ENCODE results near the gene MYNN.

The MYNN gene

DNA sequence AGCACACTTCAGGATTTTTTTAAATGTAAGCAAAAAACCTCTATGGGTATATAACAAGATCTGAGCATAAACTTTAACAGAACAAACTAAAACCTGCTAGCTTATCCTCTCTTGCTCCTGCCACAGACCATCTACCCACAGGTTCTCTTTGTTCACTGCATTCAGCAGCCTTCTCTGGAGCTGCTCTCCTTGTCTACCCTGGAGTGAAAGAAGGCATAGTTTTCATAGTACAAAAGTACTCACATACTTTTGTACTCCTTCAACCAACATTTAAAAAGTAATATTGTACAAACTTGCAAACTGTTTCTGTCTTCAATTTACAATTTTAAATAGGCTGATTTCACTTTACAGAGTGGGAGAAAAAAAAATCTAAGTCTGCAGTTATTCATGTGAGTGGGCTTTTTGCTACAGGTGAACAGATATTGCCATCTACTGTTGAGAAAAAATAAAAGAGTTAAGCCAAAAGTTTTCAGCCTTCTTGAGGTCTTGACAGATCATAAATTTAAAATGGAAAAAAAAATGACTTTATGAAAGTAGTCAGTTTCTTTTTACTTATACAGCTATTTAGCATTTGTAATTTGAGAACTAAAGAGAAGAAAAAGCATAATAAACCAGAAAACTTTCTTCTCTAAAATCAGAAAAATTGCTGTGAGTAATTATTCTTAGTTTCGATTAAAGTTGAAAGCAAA is 28.7 kb upstream of the MYNN start (continued):
- TF ChIP-seq, protein P1, sequence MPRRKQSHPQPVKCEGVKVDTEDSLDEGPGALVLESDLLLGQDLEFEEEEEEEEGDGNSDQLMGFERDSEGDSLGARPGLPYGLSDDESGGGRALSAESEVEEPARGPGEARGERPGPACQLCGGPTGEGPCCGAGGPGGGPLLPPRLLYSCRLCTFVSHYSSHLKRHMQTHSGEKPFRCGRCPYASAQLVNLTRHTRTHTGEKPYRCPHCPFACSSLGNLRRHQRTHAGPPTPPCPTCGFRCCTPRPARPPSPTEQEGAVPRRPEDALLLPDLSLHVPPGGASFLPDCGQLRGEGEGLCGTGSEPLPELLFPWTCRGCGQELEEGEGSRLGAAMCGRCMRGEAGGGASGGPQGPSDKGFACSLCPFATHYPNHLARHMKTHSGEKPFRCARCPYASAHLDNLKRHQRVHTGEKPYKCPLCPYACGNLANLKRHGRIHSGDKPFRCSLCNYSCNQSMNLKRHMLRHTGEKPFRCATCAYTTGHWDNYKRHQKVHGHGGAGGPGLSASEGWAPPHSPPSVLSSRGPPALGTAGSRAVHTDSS (tag by site-specific recombination; IDR thresholded peaks at IDR 0.05): no peak
- TF ChIP-seq, protein P2, sequence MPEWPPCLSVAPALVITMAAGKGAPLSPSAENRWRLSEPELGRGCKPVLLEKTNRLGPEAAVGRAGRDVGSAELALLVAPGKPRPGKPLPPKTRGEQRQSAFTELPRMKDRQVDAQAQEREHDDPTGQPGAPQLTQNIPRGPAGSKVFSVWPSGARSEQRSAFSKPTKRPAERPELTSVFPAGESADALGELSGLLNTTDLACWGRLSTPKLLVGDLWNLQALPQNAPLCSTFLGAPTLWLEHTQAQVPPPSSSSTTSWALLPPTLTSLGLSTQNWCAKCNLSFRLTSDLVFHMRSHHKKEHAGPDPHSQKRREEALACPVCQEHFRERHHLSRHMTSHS (tag by site-specific recombination; IDR thresholded peaks at IDR 0.05): no peak
- TF ChIP-seq ZNF175 (tag by site-specific recombination; IDR thresholded peaks at IDR 0.05) (no peak), EGR2 (tag by site-specific recombination; IDR thresholded peaks at IDR 0.05; ENCODE audit: low read depth) (0 out of 2 replicates have a peak, but pooled peaks have one; percentile 21), PRDM1 (tag by site-specific recombination; IDR thresholded peaks at IDR 0.05) (no peak), ZNF544 (tag by site-specific recombination; IDR thresholded peaks at IDR 0.05) (no peak)
- TF ChIP-seq, protein P3, sequence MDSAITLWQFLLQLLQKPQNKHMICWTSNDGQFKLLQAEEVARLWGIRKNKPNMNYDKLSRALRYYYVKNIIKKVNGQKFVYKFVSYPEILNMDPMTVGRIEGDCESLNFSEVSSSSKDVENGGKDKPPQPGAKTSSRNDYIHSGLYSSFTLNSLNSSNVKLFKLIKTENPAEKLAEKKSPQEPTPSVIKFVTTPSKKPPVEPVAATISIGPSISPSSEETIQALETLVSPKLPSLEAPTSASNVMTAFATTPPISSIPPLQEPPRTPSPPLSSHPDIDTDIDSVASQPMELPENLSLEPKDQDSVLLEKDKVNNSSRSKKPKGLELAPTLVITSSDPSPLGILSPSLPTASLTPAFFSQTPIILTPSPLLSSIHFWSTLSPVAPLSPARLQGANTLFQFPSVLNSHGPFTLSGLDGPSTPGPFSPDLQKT (IDR thresholded peaks at IDR 0.05; ENCODE audit: borderline replicate concordance, low read depth, low read length): no peak

DNA sequence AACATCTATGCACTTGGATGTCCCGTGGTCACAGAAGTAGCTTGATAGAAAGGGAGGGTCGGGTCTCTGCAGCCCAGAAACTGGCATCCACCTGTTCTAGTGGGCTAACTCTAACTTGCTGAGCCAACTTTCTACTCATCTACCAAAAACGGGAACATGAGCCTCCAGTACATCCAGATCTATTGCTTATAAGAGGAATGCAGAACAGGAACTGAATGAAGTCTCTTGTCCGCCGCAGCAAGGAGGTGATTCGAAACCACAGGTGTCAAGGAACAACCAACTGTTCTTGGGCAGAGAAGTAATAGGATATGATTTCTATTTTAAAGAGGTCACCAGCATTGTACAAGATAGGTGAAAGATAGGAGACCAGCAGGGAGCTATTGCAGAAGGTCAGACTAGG is 26.3 kb upstream of the MYNN start:
- Histone ChIP-seq H3K4me1 (ENCODE audit: control insufficient read depth, insufficient read depth, low read length) (no peaks in the 10 kb centered on the region), H3K4me3 (ENCODE audit: low read depth, low read length) (no peak overlapping the region), H3K36me3 (ENCODE audit: control insufficient read depth in 2 of 2, insufficient read depth in 1 of 2, low read length in 2 of 2) (no peaks in the 10 kb centered on the region), H3K27ac (ENCODE audit: extremely low read depth, low read depth, low read length) (no peak overlapping the region), H3K9me3 (ENCODE audit: control insufficient read depth, insufficient read depth, low read depth, low read length) (no peaks in the 10 kb centered on the region)
- CTCF ChIA-PET: interaction anchor here (0.6 kb wide), 1 partner anchor 815 kb away, joined by 3 read pairs; no protein-coding TSS in a partner anchor
- TF ChIP-seq SETDB1 (IDR thresholded peaks at IDR 0.05; ENCODE audit: insufficient read length, low read length) (no peak), GFI1B (tag by site-specific recombination; IDR thresholded peaks at IDR 0.05) (no peak), ZNF76 (tag by site-specific recombination; IDR thresholded peaks at IDR 0.05; ENCODE audit: borderline replicate concordance, low read depth) (no peak), SCRT1 (tag by site-specific recombination; IDR thresholded peaks at IDR 0.05; ENCODE audit: borderline replicate concordance) (no peak), SALL2 (tag by site-specific recombination; IDR thresholded peaks at IDR 0.05; ENCODE audit: borderline replicate concordance) (no peak), ZBTB20 (tag by site-specific recombination; IDR thresholded peaks at IDR 0.05) (no peak), ZNF274 (IDR thresholded peaks at IDR 0.05; ENCODE audit: low read length) (no peak), ZNF274 (tag by site-specific recombination; IDR thresholded peaks at IDR 0.05; ENCODE audit: borderline replicate concordance) (no peak), ZNF2 (tag by site-specific recombination; IDR thresholded peaks at IDR 0.05) (no peak), KLF7 (tag by site-specific recombination; IDR thresholded peaks at IDR 0.05; ENCODE audit: borderline replicate concordance) (no peak), ZNF843 (tag by site-specific recombination; IDR thresholded peaks at IDR 0.05) (no peak), HOXD13 (CRISPR knock-in tag; IDR thresholded peaks at IDR 0.05; ENCODE audit: borderline replicate concordance) (no peak)
- TF ChIP-seq, protein P4, sequence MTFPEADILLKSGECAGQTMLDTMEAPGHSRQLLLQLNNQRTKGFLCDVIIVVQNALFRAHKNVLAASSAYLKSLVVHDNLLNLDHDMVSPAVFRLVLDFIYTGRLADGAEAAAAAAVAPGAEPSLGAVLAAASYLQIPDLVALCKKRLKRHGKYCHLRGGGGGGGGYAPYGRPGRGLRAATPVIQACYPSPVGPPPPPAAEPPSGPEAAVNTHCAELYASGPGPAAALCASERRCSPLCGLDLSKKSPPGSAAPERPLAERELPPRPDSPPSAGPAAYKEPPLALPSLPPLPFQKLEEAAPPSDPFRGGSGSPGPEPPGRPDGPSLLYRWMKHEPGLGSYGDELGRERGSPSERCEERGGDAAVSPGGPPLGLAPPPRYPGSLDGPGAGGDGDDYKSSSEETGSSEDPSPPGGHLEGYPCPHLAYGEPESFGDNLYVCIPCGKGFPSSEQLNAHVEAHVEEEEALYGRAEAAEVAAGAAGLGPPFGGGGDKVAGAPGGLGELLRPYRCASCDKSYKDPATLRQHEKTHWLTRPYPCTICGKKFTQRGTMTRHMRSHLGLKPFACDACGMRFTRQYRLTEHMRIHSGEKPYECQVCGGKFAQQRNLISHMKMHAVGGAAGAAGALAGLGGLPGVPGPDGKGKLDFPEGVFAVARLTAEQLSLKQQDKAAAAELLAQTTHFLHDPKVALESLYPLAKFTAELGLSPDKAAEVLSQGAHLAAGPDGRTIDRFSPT (tag by site-specific recombination; IDR thresholded peaks at IDR 0.05): no peak
- TF ChIP-seq, protein P5, sequence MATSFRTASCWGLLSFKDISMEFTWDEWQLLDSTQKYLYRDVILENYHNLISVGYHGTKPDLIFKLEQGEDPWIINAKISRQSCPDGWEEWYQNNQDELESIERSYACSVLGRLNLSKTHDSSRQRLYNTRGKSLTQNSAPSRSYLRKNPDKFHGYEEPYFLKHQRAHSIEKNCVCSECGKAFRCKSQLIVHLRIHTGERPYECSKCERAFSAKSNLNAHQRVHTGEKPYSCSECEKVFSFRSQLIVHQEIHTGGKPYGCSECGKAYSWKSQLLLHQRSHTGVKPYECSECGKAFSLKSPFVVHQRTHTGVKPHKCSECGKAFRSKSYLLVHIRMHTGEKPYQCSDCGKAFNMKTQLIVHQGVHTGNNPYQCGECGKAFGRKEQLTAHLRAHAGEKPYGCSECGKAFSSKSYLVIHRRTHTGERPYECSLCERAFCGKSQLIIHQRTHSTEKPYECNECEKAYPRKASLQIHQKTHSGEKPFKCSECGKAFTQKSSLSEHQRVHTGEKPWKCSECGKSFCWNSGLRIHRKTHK (tag by site-specific recombination; IDR thresholded peaks at IDR 0.05): no peak
- POLR2A ChIA-PET: no interaction called here
